NOMO-1 treated with dmso at 0.1 percent for 144 hours (cell line): ENCODE results near the gene FBXO17.
"Not testable (repeated sequence)": the region's sequence is repeated elsewhere in the genome, so short reads cannot be mapped to it uniquely, and the experiment has no call there.

Experiments used
- DNase-seq: peaks from one replicate; lab custom pipeline; 2025; ENCODE audit not compliant: unreplicated experiment; lab: John Stamatoyannopoulos, UW

Gene FBXO17

GRCh38 chr19:38980583-38981374 lies 5.2 kb upstream of the FBXO17 start:
- DNase-seq, result no peak

DNA sequence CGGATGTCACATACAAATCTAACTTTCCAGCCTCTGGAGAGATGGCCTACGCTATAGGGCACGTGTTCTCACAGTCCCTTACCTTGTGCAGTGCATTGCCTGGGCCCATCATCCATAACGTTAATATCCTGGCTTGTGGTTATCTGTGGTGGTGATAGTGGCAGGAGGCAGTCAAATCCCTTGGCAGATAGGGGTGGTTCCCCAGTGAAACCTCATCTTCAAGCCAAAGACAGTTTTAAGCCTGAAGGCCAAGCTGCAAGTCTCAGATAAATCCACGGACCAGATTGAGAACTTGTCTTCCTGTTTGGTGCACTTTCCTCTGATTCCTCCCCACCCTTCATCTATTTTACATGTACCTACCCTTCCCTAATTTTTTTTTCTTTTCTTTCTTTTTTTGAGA lies 4.3 kb upstream of the FBXO17 start:
- DNase-seq, result no peak

DNA sequence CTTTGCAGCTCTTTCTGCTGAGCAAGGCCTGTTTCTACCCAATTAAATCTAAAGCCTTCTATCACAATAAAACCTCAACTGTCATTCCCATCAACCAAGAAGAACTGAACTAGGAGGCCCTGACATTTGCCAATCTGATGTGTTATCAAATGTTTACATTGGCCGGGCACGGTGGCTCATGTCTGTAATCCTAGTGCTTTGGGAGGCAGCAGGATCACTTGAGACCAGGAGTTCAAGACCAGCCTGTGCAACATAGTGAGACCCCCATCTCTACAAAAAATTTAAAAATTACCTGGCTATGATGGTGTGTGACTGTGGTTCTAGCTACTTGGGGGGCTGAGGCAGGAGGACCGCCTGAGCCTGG lies 2.8 kb upstream of the FBXO17 start:
- no peak for DNase-seq

DNA sequence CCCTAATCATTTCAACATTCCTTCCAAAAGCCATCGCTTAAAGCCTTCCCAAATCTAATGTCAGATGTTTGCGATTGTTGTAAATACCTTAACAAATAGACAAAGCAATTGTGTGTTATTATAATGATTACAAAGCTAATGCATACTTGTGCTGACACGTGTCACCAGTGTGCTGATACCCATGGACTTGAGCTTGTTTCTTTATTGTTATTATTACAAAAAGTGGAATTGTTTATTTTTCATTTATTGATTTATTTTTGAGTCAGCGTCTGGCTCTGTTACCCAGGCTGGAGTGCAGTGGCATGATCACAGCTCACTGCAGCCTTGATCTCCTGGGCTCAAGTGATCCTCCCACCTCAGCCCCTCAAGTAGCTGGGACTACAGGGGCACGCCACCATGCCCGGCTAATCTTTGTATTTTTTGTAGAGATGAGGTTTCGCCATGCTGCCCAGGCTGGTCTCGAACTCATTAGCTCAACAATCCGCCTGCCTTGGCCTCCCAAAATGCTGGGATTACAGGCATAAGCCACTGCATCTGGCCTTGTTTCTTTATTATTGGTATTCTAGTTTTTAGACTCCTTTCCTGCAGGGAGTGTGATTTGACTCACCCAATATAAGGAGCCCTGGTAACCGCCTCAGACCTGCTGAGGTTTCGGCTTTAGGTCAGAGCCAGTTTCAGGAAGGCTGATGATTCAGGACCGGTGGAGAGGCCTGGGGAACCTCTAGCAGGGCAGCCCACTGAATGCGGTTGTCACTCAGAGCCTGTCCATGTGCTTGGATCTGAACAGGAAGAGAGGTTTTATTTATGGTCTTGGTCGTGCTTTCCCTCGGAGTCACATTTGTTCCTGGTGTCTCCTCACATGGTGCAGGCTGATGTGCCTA lies 2.1 kb upstream of the FBXO17 start:
- no peak for DNase-seq

- no peak for DNase-seq
Measured at GRCh38 chr19:38975861-38976271, 324 bp upstream of the FBXO17 start.

DNA sequence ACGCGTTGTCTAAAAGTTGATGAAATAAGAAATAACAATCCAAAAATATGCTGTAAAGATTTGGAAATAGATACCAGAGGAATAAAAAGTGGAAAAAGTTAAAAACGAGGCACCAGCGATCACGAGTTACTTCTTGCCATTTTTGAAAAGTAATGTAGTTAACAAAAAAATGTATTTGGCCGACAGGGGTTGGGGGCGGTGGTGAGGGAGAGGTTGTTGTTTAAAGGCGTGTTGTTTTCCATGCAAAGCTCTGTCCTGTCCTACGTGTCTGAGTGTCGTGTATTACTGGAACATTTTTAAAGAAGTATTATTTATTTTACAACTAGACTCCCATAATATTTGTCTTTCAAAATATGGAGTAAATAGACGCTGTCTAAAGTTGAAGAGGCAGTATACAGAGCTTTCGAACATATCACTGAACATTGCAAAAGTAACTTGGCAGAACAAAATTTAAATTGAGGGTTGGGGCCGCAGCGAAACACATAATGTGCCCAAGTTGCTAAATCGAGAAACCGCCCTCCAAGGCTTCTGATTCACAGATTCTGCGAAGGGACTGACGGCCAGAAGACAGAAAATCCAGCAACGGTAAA lies 823 bp downstream of the FBXO17 start:
- no peak for DNase-seq

DNA sequence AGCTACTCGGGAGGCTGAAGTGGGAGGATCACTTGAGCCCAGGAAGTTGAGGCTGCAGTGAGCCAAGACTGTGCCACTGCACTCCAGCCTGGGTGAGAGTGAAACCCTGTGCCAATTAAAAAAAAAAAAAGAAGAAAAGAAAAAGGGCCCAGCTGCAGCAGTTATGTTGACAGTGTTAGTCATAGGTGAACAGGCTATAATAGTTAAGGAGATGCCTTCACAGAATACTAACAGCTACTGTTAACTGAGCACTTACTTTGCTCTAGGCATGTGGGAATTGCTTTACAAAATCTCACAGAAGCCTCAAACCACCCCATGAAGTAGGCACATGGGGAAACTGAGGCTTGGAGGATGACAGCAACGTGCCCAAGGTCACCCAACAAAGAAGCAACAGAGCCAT lies 3.9 kb downstream of the FBXO17 start:
- DNase-seq, result no peak

DNA sequence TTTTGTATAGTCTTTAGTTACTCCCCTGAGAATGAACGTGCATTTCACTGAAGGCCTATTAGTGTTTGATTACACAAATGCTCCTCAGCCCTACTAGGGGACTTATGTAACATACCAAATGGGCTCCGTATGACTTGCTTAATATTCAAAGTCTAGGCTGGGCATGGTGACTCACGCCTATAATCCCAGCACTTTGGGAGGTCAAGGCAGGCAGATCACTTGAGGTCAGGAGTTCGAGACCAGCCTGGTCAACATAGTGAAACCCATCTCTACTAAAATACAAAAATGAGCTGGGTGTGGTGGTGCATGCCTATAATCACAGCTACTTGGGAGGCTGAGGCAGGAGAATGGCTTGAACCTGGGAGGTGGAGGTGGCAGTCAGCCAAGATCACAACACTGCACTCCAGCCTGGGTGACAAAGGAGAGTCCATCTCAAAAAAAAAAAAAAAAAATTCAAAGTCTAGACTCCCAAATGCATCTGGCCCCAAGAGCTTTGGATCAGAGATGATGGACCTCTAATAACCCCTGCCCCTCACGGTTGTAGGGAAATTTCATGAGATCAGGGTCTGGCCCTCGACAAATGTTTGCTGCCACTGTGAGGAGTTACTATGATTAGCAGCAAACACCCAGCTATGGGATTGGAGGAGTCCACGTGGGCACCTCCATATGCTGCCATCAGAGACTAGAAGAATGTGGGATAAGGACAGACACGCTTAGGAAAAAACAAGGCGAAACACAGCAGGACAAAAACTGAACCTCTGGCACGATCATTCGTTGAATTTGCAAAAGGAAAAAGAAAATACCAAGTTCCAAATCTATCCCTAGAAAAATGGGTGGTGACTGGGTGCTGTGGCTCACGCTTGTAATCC lies 4.6 kb downstream of the FBXO17 start:
- DNase-seq, result no peak

- DNase-seq, result not testable (repeated sequence)
Measured at GRCh38 chr19:38966149-38966548, 9.4 kb downstream of the FBXO17 start.

- DNase-seq, result no peak
Measured at GRCh38 chr19:38964738-38965137, 10.8 kb downstream of the FBXO17 start.

GRCh38 chr19:38959618-38960017 lies 15.9 kb downstream of the FBXO17 start:
- no peak for DNase-seq

GRCh38 chr19:38958301-38958700 lies 17.2 kb downstream of the FBXO17 start:
- DNase-seq, result no peak

DNA sequence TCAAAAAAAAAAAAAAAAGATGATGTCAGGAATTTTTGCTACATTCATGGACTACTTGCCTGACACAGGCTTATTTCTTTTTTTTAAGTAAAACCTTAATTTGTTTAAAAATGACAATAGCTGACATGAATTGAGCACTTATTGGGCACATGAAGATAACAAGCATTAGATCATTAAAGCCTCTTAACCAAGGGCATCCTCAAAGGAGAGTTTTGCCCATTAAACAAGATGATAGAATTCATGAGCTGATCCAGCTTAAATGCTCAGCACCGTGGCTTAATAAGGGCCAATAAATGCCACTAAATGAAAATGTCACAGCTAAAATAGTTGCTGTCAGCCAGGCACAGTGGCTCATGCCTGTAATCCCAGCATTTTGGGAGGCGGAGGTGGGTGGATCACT lies 19.3 kb downstream of the FBXO17 start:
- no peak for DNase-seq

DNA sequence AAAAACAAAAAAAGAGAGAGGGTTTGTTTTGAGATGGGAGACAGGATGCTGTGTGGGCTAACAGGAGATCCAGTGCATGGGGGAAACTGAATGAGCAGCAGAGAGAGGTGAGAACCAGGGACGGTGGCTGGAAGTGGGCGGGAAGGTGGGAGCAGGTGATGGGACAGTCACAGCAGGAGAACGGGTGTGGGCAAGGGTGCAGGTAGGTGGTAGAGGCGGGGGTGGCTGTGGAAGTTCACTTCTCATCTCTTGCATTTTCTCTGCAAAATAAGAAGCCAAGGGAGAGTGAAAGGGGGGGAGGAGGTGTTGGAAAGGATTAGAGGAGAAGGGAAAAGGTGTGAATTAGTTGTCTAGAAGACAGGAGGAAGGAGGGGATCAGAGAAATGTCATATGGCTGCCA lies 21.9 kb downstream of the FBXO17 start:
- DNase-seq, result no peak

DNA sequence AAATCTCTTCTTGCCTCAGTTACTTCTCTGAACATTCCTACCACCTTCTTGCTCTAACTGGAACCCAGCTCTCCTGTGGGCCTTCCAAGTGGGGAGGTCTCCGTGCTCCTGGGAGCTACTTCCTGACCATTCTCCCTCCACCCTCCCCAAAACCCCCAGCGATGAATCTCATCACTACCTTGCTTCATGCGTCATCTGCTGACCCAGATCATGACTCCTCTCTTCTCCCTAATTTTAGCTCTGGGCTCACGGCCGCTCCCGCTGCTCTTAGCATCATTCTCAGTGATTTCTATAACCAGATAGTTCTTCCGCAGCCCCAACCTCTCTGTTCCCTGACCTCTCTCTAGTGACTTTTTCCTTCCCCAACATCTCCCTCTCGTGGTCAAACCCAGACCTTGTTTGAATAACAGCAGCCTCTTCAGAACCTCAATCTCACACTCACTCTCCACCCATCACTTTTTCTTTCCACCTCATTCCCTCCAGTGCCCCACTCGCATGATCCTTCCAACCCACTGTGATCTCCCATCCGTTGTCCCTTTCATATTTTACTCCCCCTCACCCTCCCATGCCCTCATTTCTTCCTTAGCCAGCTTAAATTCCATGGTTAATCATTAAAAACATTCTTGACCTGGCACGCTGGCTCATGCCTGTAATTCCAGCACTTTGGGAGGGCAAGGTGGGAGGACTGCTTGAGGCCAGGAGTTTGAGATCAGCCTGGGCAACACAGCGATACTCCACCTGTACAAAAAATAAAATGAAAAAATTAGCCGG lies 23.0 kb downstream of the FBXO17 start:
- peak; percentile 31 for DNase-seq

GRCh38 chr19:38951187-38951586 lies 24.4 kb downstream of the FBXO17 start:
- no peak for DNase-seq

DNA sequence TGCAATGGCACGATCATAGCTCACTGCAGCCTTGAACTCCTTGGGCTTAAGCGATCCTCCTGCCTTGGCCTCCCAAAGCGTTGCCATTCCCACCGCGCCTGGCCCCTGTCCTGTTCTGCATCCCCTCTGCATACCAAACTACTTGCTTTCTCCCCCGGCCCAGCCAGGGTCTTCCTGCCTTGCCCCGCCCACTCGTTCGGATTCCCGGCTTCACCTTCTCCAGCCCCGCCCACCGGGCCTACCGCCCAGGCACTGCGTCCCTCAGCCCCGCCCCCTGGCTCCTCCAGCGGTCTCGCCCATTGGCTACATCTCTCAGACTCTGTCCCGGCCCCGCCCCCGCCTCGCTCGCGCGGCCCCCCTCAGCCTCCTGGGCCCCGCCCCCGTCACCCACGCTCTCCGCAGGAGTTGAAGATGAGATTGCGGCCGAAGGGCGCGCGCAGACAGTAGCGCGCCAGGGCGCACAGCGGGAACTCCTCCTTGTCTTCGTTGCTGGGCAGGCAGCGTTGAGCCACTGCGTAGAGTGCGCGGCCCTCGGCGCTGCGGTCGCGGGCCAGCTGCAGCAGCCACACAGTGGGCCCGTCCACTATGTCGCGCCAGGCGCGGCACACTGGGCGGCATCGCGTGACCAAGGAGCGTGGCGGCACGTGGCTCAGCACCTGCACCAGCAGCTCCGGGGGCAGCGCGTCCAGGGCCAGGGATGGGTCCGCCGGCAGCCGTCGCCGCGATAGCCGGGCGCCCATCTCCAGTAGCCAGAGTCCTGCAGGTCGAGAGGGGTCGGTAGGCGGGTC lies 25.8 kb downstream of the FBXO17 start:
- peak; percentile 31 for DNase-seq

- DNase-seq, result no peak
Measured at GRCh38 chr19:38946229-38947010, 29.1 kb downstream of the FBXO17 start.
